H1 (cell line): ENCODE results near the gene ZNF385C. TPM values are rescaled to one million over a fixed set of nuclear protein-coding genes. Genes with fewer than 3 reads are reported as not detected.

Source experiments
- CBX8 ChIP-seq: fragments of 300-800, 300-1000 bp; sonication (generic); IDR thresholded peaks from 2 replicates; pipeline ENCODE4 v1.7.1; 2016; ENCODE audit warnings: low read depth, low read length, borderline replicate concordance
- CHD2 ChIP-seq: IDR thresholded peaks from 2 replicates; pipeline ENCODE4 v1.6.1; 2012; ENCODE audit warnings: low read length, improper control_type of control experiment
- CHD7 ChIP-seq: fragments of 300-600 bp; sonication (generic); IDR thresholded peaks from 2 replicates; pipeline ENCODE4 v1.7.1; 2012; ENCODE audit warnings: low read length, moderate library complexity, mild to moderate bottlenecking, inconsistent platforms; ENCODE audit not compliant: insufficient replicate concordance
- FOSL1 ChIP-seq: IDR thresholded peaks from 2 replicates; pipeline ENCODE4 v1.6.1; 2011; ENCODE audit warnings: mild to moderate bottlenecking, low read depth, low read length, moderate library complexity; ENCODE audit not compliant: insufficient read depth
- KDM4A ChIP-seq: IDR thresholded peaks from one replicate; pipeline ENCODE4 v1.7.1; 2012; ENCODE audit warnings: low read depth, mild to moderate bottlenecking, moderate library complexity, low read length, inconsistent platforms; ENCODE audit not compliant: severe bottlenecking
- KDM5A ChIP-seq: fragments of 200-600 bp; IDR thresholded peaks from 2 replicates; pipeline ENCODE4 v1.7.1; 2012; ENCODE audit warnings: mild to moderate bottlenecking, low read length, inconsistent platforms, mixed read lengths
- RNF2 ChIP-seq: fragments of 200-900, 300-1000 bp; sonication (generic); IDR thresholded peaks from 2 replicates; pipeline ENCODE4 v1.7.1; 2016; ENCODE audit warnings: borderline replicate concordance, low read depth, mild to moderate bottlenecking, antibody characterized with exemption, low read length; ENCODE audit not compliant: poor library complexity, severe bottlenecking; ENCODE audit errors: missing control alignments
- TAF1 ChIP-seq: IDR thresholded peaks from 2 replicates; pipeline ENCODE4 v1.6.1; 2011; ENCODE audit warnings: mild to moderate bottlenecking, low read depth, low read length
- TBP ChIP-seq: IDR thresholded peaks from 2 replicates; pipeline ENCODE4 v1.6.1; 2011; ENCODE audit warnings: low read depth, low read length, improper control_type of control experiment
- polyA plus RNA-seq, 7 experiments: library from polyadenylated mRNA; depleted of rRNA in 3 of 7; stranded (reverse) in 5 of 7; unstranded in 2 of 7; fragments of >200 nt in 5 of 7; fragments of 200-250 nt in 2 of 7; gene quantifications; 1 replicate in 5 of 7; 2 replicates in 1 of 7; 4 replicates in 1 of 7; pipeline versions ENCODE4 v1.2.1 to v1.2.3, GENCODE V29; 2011 to 2013; ENCODE audit warnings: missing spikeins in 2 of 7, mixed read lengths in 2 of 7
- total RNA-seq: library from RNA; stranded (reverse); fragmentation: NEBNext Ultra II Directional; extraction: Animal tissue kit (Norgen Biotek cat#: 25700); gene quantifications from 2 replicates; pipeline ENCODE4 v1.2.1, GENCODE V29; 2021

Gene ZNF385C
- total and polyA plus RNA-seq, 2 of the 8 experiments (the other 6 are each of a cell fraction or from before 2014, with no cell fraction given) = 3.9 to 6.1 TPM

GRCh38 chr17:42019509-42020404 is 78.5 kb downstream of the ZNF385C start, which contains the start of gene NKIRAS2 (continued):
- peak; percentile 60 for TF ChIP-seq TAF1
- peak; percentile 30 for TF ChIP-seq KDM4A
- no peak for TF ChIP-seq CHD2
- peak; percentile 49; the same call in 1 of the 2 replicates for TF ChIP-seq TBP
- no peak for TF ChIP-seq CBX8
- TF ChIP-seq FOSL1 = no peak
- no peak for TF ChIP-seq RNF2
- no peak for TF ChIP-seq CHD7
- TF ChIP-seq KDM5A = no peak
- TF ChIP-seq, all 59 proteins: peak for 19
